Right cardiac atrium (tissue), 5 donors: ENCODE data around the gene BMI1. TPM values are rescaled to one million over a fixed set of nuclear protein-coding genes. Genes with fewer than 3 reads are reported as not detected.

Experiments used
- ATAC-seq, 2 donors: fragments of 200-7000 bp; cut with Tn5 transposase; one replicate each; pipeline versions ENCODE4 v1.8.0 to v1.9.1; 2020; ENCODE audit warnings: moderate library complexity in 2 of 2, mild to moderate bottlenecking in 1 of 2
- DNase-seq, 3 donors: peaks; one replicate each; pipeline ENCODE4 v3.0.0-alpha.2; 2020
- H3K27ac ChIP-seq: one replicate; pipeline ENCODE4 v1.5.1; 2013; ENCODE audit warnings: mild to moderate bottlenecking, low read length, control low read depth, moderate library complexity
- H3K27me3 ChIP-seq: one replicate; pipeline ENCODE4 v1.6.1; 2013; ENCODE audit not compliant: control insufficient read depth, insufficient read depth
- H3K4me1 ChIP-seq: one replicate; pipeline ENCODE4 v1.6.1; 2013; ENCODE audit warnings: low read length; ENCODE audit not compliant: control insufficient read depth, insufficient read depth
- H3K4me3 ChIP-seq: one replicate; pipeline ENCODE4 v1.5.1; 2013; ENCODE audit warnings: low read length, control low read depth
- H3K9me3 ChIP-seq: one replicate; pipeline ENCODE4 v1.6.1; 2013; ENCODE audit warnings: low read length; ENCODE audit not compliant: control insufficient read depth
- WGBS: extraction: QIAGEN DNeasy Blood & Tissue Kit; methylation state at CpG from one replicate; pipeline ENCODE4 v1.1.7; 2013; 5-methylcytosine and 5-hydroxymethylcytosine counted together
- intact Hi-C, 4 donors: fragments of 100-400 bp; cut with DNase I; formaldehyde crosslinking; loops; one replicate each; pipeline versions ENCODE4 v1.11.0 to v1.14.0; 2022 to 2023
- polyA plus RNA-seq: library from polyadenylated mRNA; stranded (reverse); fragments of 200-250 nt; gene quantifications from one replicate; pipeline ENCODE4 v1.2.3, GENCODE V29; 2013
- total RNA-seq, 4 donors: library from RNA; stranded (reverse); fragmentation: NEBNext Ultra II Directional; extraction: Animal tissue kit (Norgen Biotek cat#: 25700); gene quantifications; one replicate each; pipeline ENCODE4 v1.2.1, GENCODE V29; 2021
- donor health status: healthy with polysubstance abuse.
- donor health status: DM: no; HTN: yes; CAD: no.
- donor health status: DM: no; HTN: no; CAD: no.
- donor health status: DM: no; HTN: yes; CAD: no; lungs with severe emphysema.
- donor health status: DM: yes; HTN: yes; CAD: no.

The BMI1 gene
- total and polyA plus RNA-seq, 5 donors = 17.0 to 41.1 (median 37.5) TPM

- DNase-seq = peak; percentile 77 to 88 (median 87)
- Histone ChIP-seq H3K9me3 (no peaks in the 10 kb centered on the region), H3K27ac (peak overlapping the region; percentile 99), H3K4me3 (peak overlapping the region; percentile 97), H3K27me3 (peaks cover 3% of the 10 kb centered on the region), H3K4me1 (no peaks in the 10 kb centered on the region)
- WGBS = under 1% methylated on average over 98 of the region's 98 CpGs
- intact Hi-C loops = no loop called here
- peak; percentile 86 to 87 for ATAC-seq
Measured at GRCh38 chr10:22340329-22341189, 19.7 kb downstream of the BMI1 start.

GRCh38 chr10:22341190-22341925 is 20.5 kb downstream of the BMI1 start:
- Histone ChIP-seq H3K9me3 (no peaks in the 10 kb centered on the region), H3K4me3 (peak overlapping the region; percentile 97), H3K27me3 (peaks cover 3% of the 10 kb centered on the region), H3K4me1 (no peaks in the 10 kb centered on the region), H3K27ac (no peak overlapping the region)
- 2% methylated on average over 40 of the region's 40 CpGs for WGBS
- intact Hi-C loops = no loop called here
- peak; percentile 34 to 44 for ATAC-seq
- no peak for DNase-seq

GRCh38 chr10:22341926-22342196 is 21.0 kb downstream of the BMI1 start:
- intact Hi-C loops = no loop called here
- no peaks in the 10 kb centered on the region for H3K4me1 ChIP-seq
- H3K4me3 ChIP-seq = no peak overlapping the region
- ATAC-seq = no peak
- peaks cover 3% of the 10 kb centered on the region for H3K27me3 ChIP-seq
- WGBS = 43% methylated on average over 3 of the region's 3 CpGs
- no peak for DNase-seq
- H3K27ac ChIP-seq = no peak overlapping the region
- H3K9me3 ChIP-seq = no peaks in the 10 kb centered on the region

DNA sequence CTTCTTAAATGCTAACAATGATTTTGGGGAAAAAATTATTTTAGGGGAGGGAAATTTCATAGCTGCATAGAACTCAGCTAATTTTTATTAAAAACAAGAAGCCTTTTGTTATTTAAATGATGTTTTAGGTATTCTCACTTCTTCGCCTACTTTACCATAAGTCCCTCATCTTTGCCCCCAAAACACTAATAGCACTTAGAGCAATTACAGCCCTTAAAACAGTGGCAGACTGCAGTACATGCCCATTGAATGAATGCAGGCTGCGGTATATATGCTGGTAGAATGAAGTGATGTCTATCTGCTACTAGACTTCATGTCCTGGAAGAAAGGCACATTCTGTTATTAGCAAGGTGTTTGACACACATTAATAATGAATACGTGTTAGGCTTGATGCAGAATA is 21.5 kb downstream of the BMI1 start:
- WGBS = 39% methylated on average over 3 of the region's 3 CpGs

GRCh38 chr10:22343731-22344130 is 22.8 kb downstream of the BMI1 start:
- Histone ChIP-seq H3K4me1 (no peaks in the 10 kb centered on the region), H3K4me3 (no peak overlapping the region), H3K27ac (no peak overlapping the region), H3K9me3 (no peaks in the 10 kb centered on the region), H3K27me3 (no peaks in the 10 kb centered on the region)
- DNase-seq (no peak), ATAC-seq (no peak)
- intact Hi-C loops = no loop called here
- 15% methylated on average over 3 of the region's 3 CpGs for WGBS

More for the DNA sequence above, 21.5 kb downstream of the BMI1 start:
- H3K4me3 ChIP-seq = no peak overlapping the region
- DNase-seq (no peak), ATAC-seq (no peak)
- no peaks in the 10 kb centered on the region for H3K9me3 ChIP-seq
- intact Hi-C loops = no loop called here
- peaks cover 3% of the 10 kb centered on the region for H3K27me3 ChIP-seq
- H3K27ac ChIP-seq = no peak overlapping the region
- no peaks in the 10 kb centered on the region for H3K4me1 ChIP-seq

DNA sequence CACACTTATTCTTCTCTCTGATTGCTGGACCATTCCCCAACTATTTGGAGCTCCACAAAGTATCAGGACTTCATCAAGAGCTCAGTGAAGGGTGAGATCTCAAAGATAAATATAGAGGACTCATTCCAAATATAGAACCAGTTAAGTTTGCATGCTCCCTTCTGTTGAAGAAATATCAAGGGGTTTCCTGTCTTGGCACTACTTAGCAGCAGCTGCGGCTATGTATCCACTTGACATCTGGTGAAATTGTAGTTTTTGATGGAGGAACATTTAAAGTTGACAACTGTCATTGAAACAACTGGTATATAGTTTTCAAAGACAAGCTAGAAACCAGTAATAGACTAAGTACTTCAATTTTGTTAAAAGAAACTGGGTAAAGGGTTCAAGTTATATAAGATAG is 23.4 kb downstream of the BMI1 start:
- ATAC-seq = no peak
- Histone ChIP-seq H3K27me3 (no peaks in the 10 kb centered on the region), H3K27ac (no peak overlapping the region), H3K4me3 (no peak overlapping the region), H3K9me3 (no peaks in the 10 kb centered on the region), H3K4me1 (no peaks in the 10 kb centered on the region)
- WGBS = 24% methylated on average over 1 of the region's 1 CpG
- no peak for DNase-seq
- intact Hi-C loops = no loop called here

GRCh38 chr10:22344781-22345300 is 23.9 kb downstream of the BMI1 start:
- Histone ChIP-seq H3K4me1 (no peaks in the 10 kb centered on the region), H3K9me3 (no peaks in the 10 kb centered on the region), H3K27ac (no peak overlapping the region), H3K4me3 (no peak overlapping the region), H3K27me3 (no peaks in the 10 kb centered on the region)
- intact Hi-C loops = no loop called here
- no peak for DNase-seq
- WGBS = 7% methylated on average over 26 of the region's 26 CpGs
- no peak for ATAC-seq

DNA sequence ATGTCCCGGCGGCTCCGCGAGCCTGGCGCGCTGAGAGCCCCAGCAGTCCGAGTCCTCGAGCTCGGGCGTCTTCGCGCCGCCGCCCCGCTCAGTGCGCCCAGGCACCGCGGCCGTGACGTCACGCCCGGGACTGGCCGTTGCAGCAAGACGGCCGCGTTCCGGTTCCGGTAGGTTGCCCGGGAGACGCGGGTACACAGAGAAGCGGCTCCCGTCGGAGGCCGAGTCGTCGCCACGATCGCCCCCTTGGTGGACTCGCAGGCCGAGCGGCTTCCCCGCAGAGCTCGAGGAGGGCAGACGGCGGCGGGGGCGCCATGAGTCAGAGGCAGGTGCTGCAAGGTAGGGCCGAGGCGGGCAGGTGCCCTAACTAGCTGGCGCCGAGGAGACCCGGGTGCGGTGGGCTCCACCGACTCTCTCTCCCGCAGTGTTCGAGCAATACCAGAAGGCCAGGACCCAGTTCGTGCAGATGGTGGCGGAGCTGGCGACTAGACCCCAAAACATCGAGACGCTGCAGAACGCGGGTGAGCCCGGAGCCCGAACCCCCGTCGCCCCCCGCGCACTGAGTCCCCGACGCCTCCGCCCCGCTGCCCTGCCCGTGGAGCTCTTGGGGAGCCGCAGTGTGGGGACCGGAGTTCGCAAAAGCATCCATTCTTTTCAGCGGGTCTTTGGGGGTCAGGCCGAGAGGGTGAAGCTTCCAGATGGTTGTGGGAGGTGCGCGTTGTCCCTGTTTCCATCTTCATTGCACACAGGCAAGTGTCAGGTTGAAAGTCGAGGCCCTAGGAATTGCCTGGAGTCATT is 24.6 kb downstream of the BMI1 start, which contains the start of gene SPAG6:
Gene SPAG6, plus strand, starts transcription at position 196 of the 795 bp plus-strand sequence. Its CDS starts 116 bp downstream, at position 312.
- intact Hi-C loops = no loop called here
- Histone ChIP-seq H3K27ac (no peak within 1 kb of the TSS), H3K9me3 (no peaks in the 10 kb centered on the region), H3K4me3 (no peak within 1 kb of the TSS), H3K4me1 (no peaks in the 10 kb centered on the region), H3K27me3 (no peaks in the 10 kb centered on the region)
- DNase-seq (peak; percentile 51 to 82 (median 72)), ATAC-seq (peak in 1 of 2 donors; percentile 20)
- 4% methylated on average over 83 of the region's 83 CpGs for WGBS

- Histone ChIP-seq H3K27me3 (no peaks in the 10 kb centered on the region), H3K27ac (no peak overlapping the region), H3K9me3 (no peaks in the 10 kb centered on the region), H3K4me1 (no peaks in the 10 kb centered on the region), H3K4me3 (no peak overlapping the region)
- no peak for ATAC-seq
- DNase-seq = no peak
- 29% methylated on average over 8 of the region's 8 CpGs for WGBS
- intact Hi-C loops = no loop called here
Measured at GRCh38 chr10:22346096-22346661, 25.3 kb downstream of the BMI1 start.

GRCh38 chr10:22349755-22350154 is 28.9 kb downstream of the BMI1 start:
- WGBS = 98% methylated on average over 1 of the region's 1 CpG
- DNase-seq (no peak), ATAC-seq (no peak)
- H3K4me3 ChIP-seq = no peak overlapping the region
- intact Hi-C loops = loop anchor here in 1 of 4 donors (10.0 kb wide), 1 partner anchor 85 kb away; no protein-coding TSS in a partner anchor
- no peaks in the 10 kb centered on the region for H3K4me1 ChIP-seq
- no peaks in the 10 kb centered on the region for H3K9me3 ChIP-seq
- H3K27me3 ChIP-seq = no peaks in the 10 kb centered on the region
- H3K27ac ChIP-seq = no peak overlapping the region
